ENCODE data around the gene LPCAT1.

LPCAT1 gene

GRCh38 chr5:1453613-1454012 lies 70.1 kb downstream of the LPCAT1 start:
- peaks cover 38% of the 10 kb centered on the region for H3K9me3 ChIP-seq (ENCODE audit: control insufficient read depth, insufficient read depth, low read length)
- H3K79me2 ChIP-seq (ENCODE audit: control insufficient read depth, low read length), result no peaks in the 10 kb centered on the region
- no peaks in the 10 kb centered on the region for H3K9me2 ChIP-seq (replicated peaks; ENCODE audit: control insufficient read depth, low read length)
- no peak overlapping the region for H3K4me3 ChIP-seq (ENCODE audit: low read length)
- no peak overlapping the region for H3K27ac ChIP-seq (ENCODE audit: low read depth, low read length)
- H3K4me1 ChIP-seq (ENCODE audit: control insufficient read depth, low read length), result no peaks in the 10 kb centered on the region
- peaks cover 11% of the 10 kb centered on the region; the same call in 1 of the 2 replicates for H3K27me3 ChIP-seq (ENCODE audit: control insufficient read depth, low read length)
- H3K4me2 ChIP-seq (ENCODE audit: low read length), result no peak overlapping the region
- no peaks in the 10 kb centered on the region for H3F3A ChIP-seq (ENCODE audit: control insufficient read depth, insufficient read depth)
- no peaks in the 10 kb centered on the region for H4K20me1 ChIP-seq (ENCODE audit: control insufficient read depth, insufficient read depth, low read depth, low read length)
- no peaks in the 10 kb centered on the region for H3K36me3 ChIP-seq (ENCODE audit: control insufficient read depth, low read length)
- no peak for TF ChIP-seq EZH2phosphoT487 (IDR thresholded peaks at IDR 0.05; ENCODE audit: borderline replicate concordance, low read length)
- no peak for TF ChIP-seq CTCF (IDR thresholded peaks at IDR 0.05; ENCODE audit: low read depth, low read length, poor library complexity, severe bottlenecking)

- Histone ChIP-seq H3F3A (ENCODE audit: control insufficient read depth, insufficient read depth) (no peaks in the 10 kb centered on the region), H3K4me2 (ENCODE audit: low read length) (no peak overlapping the region), H3K4me3 (ENCODE audit: low read length) (no peak overlapping the region), H4K20me1 (ENCODE audit: control insufficient read depth, insufficient read depth, low read depth, low read length) (no peaks in the 10 kb centered on the region), H3K36me3 (ENCODE audit: control insufficient read depth, low read length) (no peaks in the 10 kb centered on the region), H3K27ac (ENCODE audit: low read depth, low read length) (no peak overlapping the region), H3K9me3 (ENCODE audit: control insufficient read depth, insufficient read depth, low read length) (peaks cover 15% of the 10 kb centered on the region), H3K9me2 (replicated peaks; ENCODE audit: control insufficient read depth, low read length) (no peaks in the 10 kb centered on the region), H3K27me3 (ENCODE audit: control insufficient read depth, low read length) (peaks cover 11% of the 10 kb centered on the region; the same call in 1 of the 2 replicates), H3K4me1 (ENCODE audit: control insufficient read depth, low read length) (no peaks in the 10 kb centered on the region), H3K79me2 (ENCODE audit: control insufficient read depth, low read length) (no peaks in the 10 kb centered on the region)
- TF ChIP-seq CTCF (IDR thresholded peaks at IDR 0.05; ENCODE audit: low read depth, low read length, poor library complexity, severe bottlenecking) (no peak), EZH2phosphoT487 (IDR thresholded peaks at IDR 0.05; ENCODE audit: borderline replicate concordance, low read length) (no peak)
These were observed 74.6 kb downstream of the LPCAT1 start for GRCh38 chr5:1449081-1449630.

GRCh38 chr5:1448511-1449011 lies 75.2 kb downstream of the LPCAT1 start:
- Histone ChIP-seq H3K27me3 (ENCODE audit: control insufficient read depth, low read length) (peaks cover 11% of the 10 kb centered on the region; the same call in 1 of the 2 replicates), H3F3A (ENCODE audit: control insufficient read depth, insufficient read depth) (no peaks in the 10 kb centered on the region), H3K4me3 (ENCODE audit: low read length) (no peak overlapping the region), H3K9me2 (replicated peaks; ENCODE audit: control insufficient read depth, low read length) (no peaks in the 10 kb centered on the region), H3K9me3 (ENCODE audit: control insufficient read depth, insufficient read depth, low read length) (peaks cover 12% of the 10 kb centered on the region), H4K20me1 (ENCODE audit: control insufficient read depth, insufficient read depth, low read depth, low read length) (no peaks in the 10 kb centered on the region), H3K4me2 (ENCODE audit: low read length) (no peak overlapping the region), H3K27ac (ENCODE audit: low read depth, low read length) (no peak overlapping the region), H3K36me3 (ENCODE audit: control insufficient read depth, low read length) (no peaks in the 10 kb centered on the region), H3K79me2 (ENCODE audit: control insufficient read depth, low read length) (no peaks in the 10 kb centered on the region), H3K4me1 (ENCODE audit: control insufficient read depth, low read length) (no peaks in the 10 kb centered on the region)
- TF ChIP-seq CTCF (IDR thresholded peaks at IDR 0.05; ENCODE audit: low read depth, low read length, poor library complexity, severe bottlenecking) (no peak), EZH2phosphoT487 (IDR thresholded peaks at IDR 0.05; ENCODE audit: borderline replicate concordance, low read length) (no peak)
